ENCODE data around the gene IP6K3. TPM values are rescaled to one million over a fixed set of nuclear protein-coding genes. Genes with fewer than 3 reads are reported as not detected.

IP6K3 gene
- total and polyA plus RNA-seq, 4 experiments from 2014 or later = not detected

GRCh38 chr6:33742837-33743236 is 3.9 kb downstream of the IP6K3 start:
- POLR2A ChIA-PET (ENCODE audit: partially characterized antibody) = no interaction called here

GRCh38 chr6:33742092-33742491 is 4.6 kb downstream of the IP6K3 start:
- no peak for DNase-seq
- Histone ChIP-seq H3K27ac (ENCODE audit: low read depth, low read length) (no peak overlapping the region), H3K4me3 (ENCODE audit: low read length in 2 of 2) (no peak overlapping the region), H3K4me1 (ENCODE audit: insufficient read depth, low read length) (no peaks in the 10 kb centered on the region), H3K27me3 (ENCODE audit: insufficient read depth, low read length) (peaks cover 7% of the 10 kb centered on the region), H3K36me3 (ENCODE audit: insufficient read depth, low read length) (no peaks in the 10 kb centered on the region), H3K9me3 (ENCODE audit: control insufficient read depth in 1 of 2, low read length in 2 of 2) (no peaks in the 10 kb centered on the region)
- POLR2A ChIA-PET (ENCODE audit: partially characterized antibody) = no interaction called here
- intact Hi-C loops (cut with micrococcal nuclease) = no loop called here
- CTCF ChIA-PET (ENCODE audit: partially characterized antibody) = interaction anchor here (0.6 to 5.1 kb wide), 4 partner anchors 31 to 784 kb away, joined by 3 to 42 read pairs (median 12); partner anchors contain the start of gene UQCC2
- Mint-ChIP-seq H3K4me1 (peaks cover 0 to 4% (median 3%) of the 10 kb centered on the region in 4 donors), H3K4me3 (no peak overlapping the region), H3K27ac (no peak overlapping the region), H3K27me3 (peaks cover 0 to 5% of the 10 kb centered on the region in 2 donors), H3K36me3 (no peaks in the 10 kb centered on the region), H3K9me3 (no peaks in the 10 kb centered on the region)

More at GRCh38 chr6:33742837-33743236, 3.9 kb downstream of the IP6K3 start:
- Histone ChIP-seq H3K27ac (ENCODE audit: low read depth, low read length) (no peak overlapping the region), H3K4me1 (ENCODE audit: insufficient read depth, low read length) (no peaks in the 10 kb centered on the region), H3K27me3 (ENCODE audit: insufficient read depth, low read length) (peaks cover 7% of the 10 kb centered on the region), H3K4me3 (ENCODE audit: low read length in 2 of 2) (no peak overlapping the region), H3K9me3 (ENCODE audit: control insufficient read depth in 1 of 2, low read length in 2 of 2) (no peaks in the 10 kb centered on the region), H3K36me3 (ENCODE audit: insufficient read depth, low read length) (no peaks in the 10 kb centered on the region)
- intact Hi-C loops (cut with micrococcal nuclease) = no loop called here
- Mint-ChIP-seq H3K9me3 (no peaks in the 10 kb centered on the region), H3K27me3 (peaks cover 0 to 7% of the 10 kb centered on the region in 2 donors), H3K27ac (no peak overlapping the region), H3K4me3 (no peak overlapping the region), H3K4me1 (peaks cover 0 to 4% (median 3%) of the 10 kb centered on the region in 4 donors), H3K36me3 (no peaks in the 10 kb centered on the region)
- DNase-seq = no peak
- CTCF ChIA-PET (ENCODE audit: partially characterized antibody) = interaction anchor here (0.6 to 5.1 kb wide), 11 partner anchors 20 to 540 kb away, joined by 3 to 42 read pairs (median 6); partner anchors contain the start of gene UQCC2

GRCh38 chr6:33740794-33741193 is 5.9 kb downstream of the IP6K3 start:
- no peak overlapping the region for H3K27ac ChIP-seq (ENCODE audit: low read depth, low read length)
- Mint-ChIP-seq H3K27me3 (peaks cover 0 to 4% of the 10 kb centered on the region in 2 donors), H3K4me1 (peaks cover 0 to 4% (median 3%) of the 10 kb centered on the region in 4 donors), H3K4me3 (no peak overlapping the region), H3K36me3 (no peaks in the 10 kb centered on the region), H3K27ac (no peak overlapping the region), H3K9me3 (no peaks in the 10 kb centered on the region)
- no peaks in the 10 kb centered on the region for H3K4me1 ChIP-seq (ENCODE audit: insufficient read depth, low read length)
- H3K27me3 ChIP-seq (ENCODE audit: insufficient read depth, low read length) = peaks cover 7% of the 10 kb centered on the region
- H3K9me3 ChIP-seq (ENCODE audit: control insufficient read depth in 1 of 2, low read length in 2 of 2) = no peaks in the 10 kb centered on the region
- no peak overlapping the region for H3K4me3 ChIP-seq (ENCODE audit: low read length in 2 of 2)
- intact Hi-C loops (cut with micrococcal nuclease) = no loop called here
- POLR2A ChIA-PET (ENCODE audit: partially characterized antibody) = no interaction called here
- H3K36me3 ChIP-seq (ENCODE audit: insufficient read depth, low read length) = no peaks in the 10 kb centered on the region
- no peak for DNase-seq
- CTCF ChIA-PET (ENCODE audit: partially characterized antibody) = interaction anchor here (0.6 to 1.1 kb wide), 2 partner anchors 751 to 786 kb away, joined by 3 to 4 read pairs; no protein-coding TSS in a partner anchor

- H3K4me3 ChIP-seq (ENCODE audit: low read length in 2 of 2) = no peak overlapping the region
- no peaks in the 10 kb centered on the region for H3K9me3 ChIP-seq (ENCODE audit: control insufficient read depth in 1 of 2, low read length in 2 of 2)
- Mint-ChIP-seq H3K4me1 (peaks cover 0 to 4% (median 3%) of the 10 kb centered on the region in 4 donors), H3K27ac (no peak overlapping the region), H3K27me3 (peaks cover 0 to 4% of the 10 kb centered on the region in 2 donors), H3K4me3 (no peak overlapping the region), H3K36me3 (no peaks in the 10 kb centered on the region), H3K9me3 (no peaks in the 10 kb centered on the region)
- intact Hi-C loops (cut with micrococcal nuclease) = no loop called here
- no peaks in the 10 kb centered on the region for H3K36me3 ChIP-seq (ENCODE audit: insufficient read depth, low read length)
- no peak for DNase-seq
- no peaks in the 10 kb centered on the region for H3K4me1 ChIP-seq (ENCODE audit: insufficient read depth, low read length)
- H3K27ac ChIP-seq (ENCODE audit: low read depth, low read length) = no peak overlapping the region
- ChIA-PET POLR2A (ENCODE audit: partially characterized antibody) (no interaction called here), CTCF (ENCODE audit: partially characterized antibody) (no interaction called here)
- peaks cover 7% of the 10 kb centered on the region for H3K27me3 ChIP-seq (ENCODE audit: insufficient read depth, low read length)
Measured at GRCh38 chr6:33740204-33740608, 6.5 kb downstream of the IP6K3 start.

GRCh38 chr6:33739571-33739970 is 7.1 kb downstream of the IP6K3 start:
- Histone ChIP-seq H3K9me3 (ENCODE audit: control insufficient read depth in 1 of 2, low read length in 2 of 2) (no peaks in the 10 kb centered on the region), H3K27me3 (ENCODE audit: insufficient read depth, low read length) (peaks cover 7% of the 10 kb centered on the region), H3K4me1 (ENCODE audit: insufficient read depth, low read length) (no peaks in the 10 kb centered on the region), H3K27ac (ENCODE audit: low read depth, low read length) (no peak overlapping the region), H3K4me3 (ENCODE audit: low read length in 2 of 2) (no peak overlapping the region), H3K36me3 (ENCODE audit: insufficient read depth, low read length) (no peaks in the 10 kb centered on the region)
- no peak overlapping the region for H3K4me3 Mint-ChIP-seq
- H3K36me3 Mint-ChIP-seq = no peaks in the 10 kb centered on the region
- ChIA-PET POLR2A (ENCODE audit: partially characterized antibody) (no interaction called here), CTCF (ENCODE audit: partially characterized antibody) (no interaction called here)
- no peaks in the 10 kb centered on the region for H3K9me3 Mint-ChIP-seq
- intact Hi-C loops (cut with micrococcal nuclease) = no loop called here
- no peak for DNase-seq
- peaks cover 0 to 4% (median 3%) of the 10 kb centered on the region in 4 donors for H3K4me1 Mint-ChIP-seq
- peaks cover 0 to 4% of the 10 kb centered on the region in 2 donors for H3K27me3 Mint-ChIP-seq
- H3K27ac Mint-ChIP-seq = no peak overlapping the region

GRCh38 chr6:33738879-33739278 is 7.8 kb downstream of the IP6K3 start:
- Histone ChIP-seq H3K36me3 (ENCODE audit: insufficient read depth, low read length) (no peaks in the 10 kb centered on the region), H3K4me1 (ENCODE audit: insufficient read depth, low read length) (no peaks in the 10 kb centered on the region), H3K27ac (ENCODE audit: low read depth, low read length) (no peak overlapping the region), H3K9me3 (ENCODE audit: control insufficient read depth in 1 of 2, low read length in 2 of 2) (no peaks in the 10 kb centered on the region), H3K27me3 (ENCODE audit: insufficient read depth, low read length) (peaks cover 6% of the 10 kb centered on the region), H3K4me3 (ENCODE audit: low read length in 2 of 2) (no peak overlapping the region)
- ChIA-PET CTCF (ENCODE audit: partially characterized antibody) (no interaction called here), POLR2A (ENCODE audit: partially characterized antibody) (no interaction called here)
- Mint-ChIP-seq H3K4me3 (no peak overlapping the region), H3K9me3 (no peaks in the 10 kb centered on the region), H3K27ac (no peak overlapping the region), H3K27me3 (no peaks in the 10 kb centered on the region), H3K36me3 (no peaks in the 10 kb centered on the region), H3K4me1 (no peaks in the 10 kb centered on the region)
- DNase-seq = no peak
- intact Hi-C loops (cut with micrococcal nuclease) = no loop called here

- Histone ChIP-seq H3K27ac (ENCODE audit: low read depth, low read length) (no peak overlapping the region), H3K4me1 (ENCODE audit: insufficient read depth, low read length) (no peaks in the 10 kb centered on the region), H3K9me3 (ENCODE audit: control insufficient read depth in 1 of 2, low read length in 2 of 2) (no peaks in the 10 kb centered on the region), H3K36me3 (ENCODE audit: insufficient read depth, low read length) (no peaks in the 10 kb centered on the region), H3K27me3 (ENCODE audit: insufficient read depth, low read length) (peaks cover 4% of the 10 kb centered on the region), H3K4me3 (ENCODE audit: low read length in 2 of 2) (no peak overlapping the region)
- CTCF ChIA-PET (ENCODE audit: partially characterized antibody) = interaction anchor here (0.7 to 0.9 kb wide), 3 partner anchors 27 to 33 kb away, joined by 3 read pairs; partner anchors contain the start of gene UQCC2
- Mint-ChIP-seq H3K36me3 (no peaks in the 10 kb centered on the region), H3K4me1 (no peaks in the 10 kb centered on the region), H3K27ac (no peak overlapping the region), H3K9me3 (no peaks in the 10 kb centered on the region), H3K27me3 (no peaks in the 10 kb centered on the region), H3K4me3 (no peak overlapping the region)
- POLR2A ChIA-PET (ENCODE audit: partially characterized antibody) = no interaction called here
- intact Hi-C loops (cut with micrococcal nuclease) = no loop called here
- DNase-seq = no peak
Measured at GRCh38 chr6:33738153-33738552, 8.6 kb downstream of the IP6K3 start.

Measured in CD4-positive, alpha-beta memory T cell (primary cell).